Fibroblast of pulmonary artery (primary cell): ENCODE data around the gene TFAP2D.

ENCODE experiments used
- DNase-seq: peaks from one replicate; pipeline ENCODE4 v3.0.0-alpha.2; 2010; ENCODE audit warnings: low read depth
- H3K4me3 ChIP-seq: replicated peaks from 2 replicates; pipeline ENCODE4 v1.5.1; 2011; ENCODE audit warnings: low read depth, mild to moderate bottlenecking, control low read depth, low read length, moderate library complexity
- TF ChIP-seq, protein P1 (sequence below): IDR thresholded peaks from 2 replicates; pipeline ENCODE4 v1.5.1; 2011; ENCODE audit warnings: mild to moderate bottlenecking, control low read depth, low read length, inconsistent platforms; ENCODE audit errors: missing control alignments

Gene TFAP2D

DNA sequence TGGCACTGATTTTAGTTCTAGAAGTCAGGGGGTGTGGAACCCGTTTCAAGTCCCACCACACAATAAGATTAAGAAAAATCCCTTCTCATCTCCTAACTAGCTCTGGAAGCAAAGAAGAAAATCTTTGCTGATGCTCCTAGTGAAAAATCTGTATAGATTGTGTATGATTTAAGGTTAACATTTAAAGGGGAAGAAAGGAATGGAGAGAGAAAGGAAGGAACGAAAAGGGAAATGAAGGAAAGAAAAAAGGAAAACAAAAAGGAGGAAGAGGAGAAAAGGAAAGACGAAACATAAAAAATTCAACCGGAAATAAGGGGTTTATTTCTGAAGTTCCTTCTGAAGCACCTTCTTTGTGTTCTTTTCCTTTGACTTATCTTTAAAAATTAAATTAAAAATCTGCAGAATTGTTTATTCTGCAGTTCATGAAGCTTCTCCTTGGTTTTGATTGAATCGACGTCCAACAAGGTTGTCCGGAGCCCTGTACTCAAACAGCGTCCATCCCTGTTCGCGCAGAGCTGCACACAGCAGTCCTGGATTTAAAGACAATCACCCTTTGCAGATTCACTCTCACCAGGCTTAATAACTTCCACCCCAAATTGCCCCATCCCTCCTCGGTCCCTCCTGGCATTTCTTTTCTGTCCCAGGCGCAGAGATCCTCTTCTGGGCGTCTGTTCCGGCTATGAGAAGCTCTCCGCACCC, 103.8 kb downstream of the TFAP2D start:
- TF ChIP-seq, protein P1, sequence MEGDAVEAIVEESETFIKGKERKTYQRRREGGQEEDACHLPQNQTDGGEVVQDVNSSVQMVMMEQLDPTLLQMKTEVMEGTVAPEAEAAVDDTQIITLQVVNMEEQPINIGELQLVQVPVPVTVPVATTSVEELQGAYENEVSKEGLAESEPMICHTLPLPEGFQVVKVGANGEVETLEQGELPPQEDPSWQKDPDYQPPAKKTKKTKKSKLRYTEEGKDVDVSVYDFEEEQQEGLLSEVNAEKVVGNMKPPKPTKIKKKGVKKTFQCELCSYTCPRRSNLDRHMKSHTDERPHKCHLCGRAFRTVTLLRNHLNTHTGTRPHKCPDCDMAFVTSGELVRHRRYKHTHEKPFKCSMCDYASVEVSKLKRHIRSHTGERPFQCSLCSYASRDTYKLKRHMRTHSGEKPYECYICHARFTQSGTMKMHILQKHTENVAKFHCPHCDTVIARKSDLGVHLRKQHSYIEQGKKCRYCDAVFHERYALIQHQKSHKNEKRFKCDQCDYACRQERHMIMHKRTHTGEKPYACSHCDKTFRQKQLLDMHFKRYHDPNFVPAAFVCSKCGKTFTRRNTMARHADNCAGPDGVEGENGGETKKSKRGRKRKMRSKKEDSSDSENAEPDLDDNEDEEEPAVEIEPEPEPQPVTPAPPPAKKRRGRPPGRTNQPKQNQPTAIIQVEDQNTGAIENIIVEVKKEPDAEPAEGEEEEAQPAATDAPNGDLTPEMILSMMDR: no peak
- no peak for DNase-seq
- H3K4me3 ChIP-seq: no peak overlapping the region

DNA sequence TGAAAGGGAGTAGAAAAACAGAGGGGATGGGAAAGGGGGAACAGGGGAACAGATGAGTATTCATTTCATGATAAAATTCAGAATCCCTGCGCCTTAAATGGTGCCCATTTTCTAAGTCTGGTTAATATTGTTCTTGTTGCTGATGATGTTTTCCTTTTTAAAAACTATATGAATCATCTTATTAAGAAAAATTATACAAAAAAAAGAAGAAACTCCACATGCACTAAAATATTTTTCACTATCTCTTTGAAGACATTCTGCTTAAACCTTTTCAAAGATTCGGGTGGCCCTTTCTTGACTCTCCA, 104.3 kb downstream of the TFAP2D start:
- H3K4me3 ChIP-seq: no peak overlapping the region
- no peak for DNase-seq
- TF ChIP-seq, protein P1: no peak

DNA sequence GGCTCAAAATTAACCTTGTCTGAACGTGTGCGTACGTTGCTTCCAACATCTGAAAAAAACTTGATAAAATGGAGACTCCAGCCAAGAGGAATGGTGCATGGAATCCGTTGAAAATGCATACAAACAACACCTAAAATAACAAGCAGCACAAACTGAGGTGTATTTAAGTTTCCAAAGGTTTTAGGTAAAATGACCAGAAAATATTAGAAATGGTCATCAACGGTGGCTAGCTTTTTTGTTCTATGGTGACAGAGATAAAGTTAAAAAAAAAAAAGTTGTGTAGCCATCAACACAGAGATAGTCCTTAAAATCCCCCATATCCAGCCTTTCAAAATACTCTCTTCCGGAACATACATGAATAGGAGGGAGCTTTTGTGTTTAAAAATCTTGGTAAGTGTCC, 104.7 kb downstream of the TFAP2D start:
- no peak overlapping the region for H3K4me3 ChIP-seq
- TF ChIP-seq, protein P1: no peak
- DNase-seq: no peak

DNA sequence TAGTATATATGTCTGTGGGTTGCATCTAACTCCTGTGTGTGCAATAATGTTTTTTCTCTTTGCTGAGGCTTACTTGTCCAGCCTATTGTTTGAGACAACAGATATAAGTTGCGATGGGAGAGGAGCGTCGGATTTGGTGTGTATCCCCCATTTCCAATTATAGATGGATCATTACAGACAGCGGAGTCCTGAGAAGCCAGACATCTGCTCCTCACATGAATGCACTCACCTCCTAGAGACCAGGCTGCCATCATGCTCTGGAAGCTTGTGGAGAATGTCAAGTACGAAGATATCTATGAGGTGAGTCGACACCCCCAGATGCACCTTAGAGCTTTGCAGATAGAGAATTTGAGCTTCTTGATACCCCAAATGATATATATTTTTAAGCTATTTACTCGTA, 105.3 kb downstream of the TFAP2D start, which contains the start of gene TFAP2B:
TFAP2B (plus strand) TSS at position 199 of the 400 bp plus-strand sequence; CDS start at position 220, 21 bp downstream.
- H3K4me3 ChIP-seq: peak within 1 kb of the TSS; percentile 14
- TF ChIP-seq, protein P1: no peak
- no peak for DNase-seq

DNA sequence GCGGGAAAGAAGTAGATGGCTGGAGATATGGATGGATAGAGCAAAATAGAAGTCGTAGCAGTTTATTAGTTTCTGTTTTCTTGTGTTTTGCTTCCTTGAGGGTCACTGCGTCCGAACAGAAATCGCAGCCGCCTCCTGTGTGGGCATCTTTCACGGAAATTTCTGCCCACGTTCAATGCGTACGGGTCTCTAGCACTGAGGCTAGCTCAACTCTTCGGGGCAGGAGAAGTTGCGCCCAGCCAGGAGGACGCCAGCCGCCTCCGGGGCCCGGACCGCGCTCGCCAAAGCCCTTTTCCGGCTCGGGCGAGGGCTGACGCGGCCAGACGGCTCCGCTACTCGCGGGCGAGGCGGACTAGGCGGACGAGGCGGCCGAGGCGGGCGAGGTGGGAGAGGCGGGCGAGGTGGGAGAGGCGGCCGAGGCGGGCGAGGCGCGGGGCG, 106.2 kb downstream of the TFAP2D start:
- TF ChIP-seq, protein P1: no peak
- peak; percentile 1 for DNase-seq
- peak overlapping the region; percentile 14 for H3K4me3 ChIP-seq

DNA sequence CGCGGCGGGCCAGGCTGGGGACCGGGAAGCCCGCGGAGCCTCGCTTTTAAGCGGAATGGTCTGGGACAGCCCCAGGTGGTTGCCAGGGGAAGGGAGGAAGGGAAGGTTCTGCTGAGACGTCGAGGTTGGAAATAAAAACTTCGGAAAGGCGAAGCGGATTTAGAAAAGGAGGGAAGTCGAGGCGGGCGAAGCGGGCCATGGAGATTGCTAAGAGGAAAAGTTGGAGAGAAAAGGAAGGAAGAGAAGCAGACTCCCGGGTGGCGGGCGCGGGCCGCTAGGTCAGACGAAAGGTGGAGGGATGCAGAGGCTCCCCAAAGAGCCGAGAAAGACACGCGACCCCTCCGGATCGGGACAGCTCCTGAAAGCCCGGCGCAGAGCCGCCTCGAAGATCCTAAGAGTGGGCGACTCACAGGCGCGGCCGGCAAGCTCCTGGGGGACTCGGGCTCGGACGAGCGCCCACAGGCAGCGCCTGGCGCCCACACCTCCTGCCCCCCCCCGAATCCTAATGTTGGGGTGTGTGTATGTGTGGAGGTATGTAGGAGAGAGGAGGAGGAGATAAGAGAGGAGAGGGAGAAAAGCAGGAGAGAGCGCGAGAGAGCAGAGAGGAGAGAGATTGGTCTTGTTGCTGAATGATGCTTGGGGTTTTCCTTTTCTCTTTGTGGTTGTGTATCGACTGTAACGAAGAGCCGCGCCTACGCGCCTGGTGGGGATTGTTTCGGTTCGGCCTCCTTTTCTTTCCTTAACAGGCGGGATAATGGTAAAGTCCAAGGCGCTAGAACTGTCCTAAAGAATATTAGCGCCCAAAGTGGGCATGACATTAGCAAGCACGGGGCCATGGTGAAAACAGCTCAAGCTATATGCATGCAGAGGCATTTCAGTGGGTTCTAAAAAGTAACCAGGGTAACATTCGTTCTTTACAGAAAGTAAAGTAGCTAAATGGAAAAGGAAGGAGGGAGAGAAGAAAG, 106.9 kb downstream of the TFAP2D start:
- no peak overlapping the region for H3K4me3 ChIP-seq
- DNase-seq: no peak
- TF ChIP-seq, protein P1: no peak
